Measurements from ENCODE around the gene KIF12. TPM values are rescaled to one million over a fixed set of nuclear protein-coding genes. Genes with fewer than 3 reads are reported as not detected.

KIF12 gene
- total and polyA plus RNA-seq, 2 donors (not counting 1 experiment from before 2014, with no cell fraction given): not detected

DNA sequence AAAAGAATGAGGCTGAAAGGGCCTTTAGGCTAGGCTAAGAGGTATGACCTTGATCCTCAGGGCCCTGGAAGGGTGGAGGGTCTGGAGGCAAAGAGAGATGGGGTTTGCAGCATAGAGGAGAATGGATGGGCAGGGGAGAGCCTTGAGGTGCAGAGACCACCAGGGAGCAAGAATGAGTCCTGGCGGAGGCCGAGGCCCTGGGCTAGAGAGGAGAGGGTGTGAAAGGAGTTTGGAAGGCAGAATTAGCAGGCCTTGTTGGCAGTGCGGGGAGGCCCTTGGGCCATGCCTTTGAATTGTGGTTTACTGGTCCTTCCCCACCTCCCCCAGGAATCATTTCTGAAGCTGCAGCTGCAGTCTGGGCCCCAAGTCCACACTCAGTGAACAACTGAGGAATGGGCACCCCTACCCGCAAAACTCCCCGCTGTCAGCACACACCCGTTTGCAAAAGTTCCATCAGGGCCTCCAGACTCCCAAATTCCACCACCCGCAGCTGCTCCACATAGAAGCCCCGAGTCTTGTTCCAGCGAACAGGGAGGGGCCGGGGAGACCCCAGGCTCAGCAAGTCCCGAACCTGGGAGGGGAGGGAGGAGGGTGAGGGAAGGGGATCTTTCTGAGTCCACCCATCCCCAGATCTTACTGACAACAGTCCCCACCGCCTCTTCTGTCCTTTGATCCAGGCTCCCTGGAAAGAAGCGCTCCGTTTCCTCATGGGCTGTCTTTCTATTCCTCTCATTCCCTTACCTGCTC, 2.1 kb downstream of the KIF12 start:
- Histone ChIP-seq H3K9ac (ENCODE audit: insufficient read depth, low read length) (no peak overlapping the region), H3K4me1 (ENCODE audit: control insufficient read depth, extremely low read depth, insufficient read depth, low read length) (no peaks in the 10 kb centered on the region), H4K20me1 (ENCODE audit: control insufficient read depth, extremely low read depth, insufficient read depth, low read length) (no peaks in the 10 kb centered on the region), H2AFZ (ENCODE audit: low read length) (no peak overlapping the region), H3K27ac (ENCODE audit: insufficient read depth, low read length) (no peak overlapping the region), H3K79me2 (ENCODE audit: control insufficient read depth, insufficient read depth, low read length) (no peaks in the 10 kb centered on the region), H3K4me2 (ENCODE audit: extremely low read depth, insufficient read depth, low read length) (no peak overlapping the region), H3K27me3 (ENCODE audit: control insufficient read depth, insufficient read depth, low read length) (peaks cover 25% of the 10 kb centered on the region), H3K4me3 (replicated peaks in 1 of 4; ENCODE audit: control extremely low read depth in 1 of 4, insufficient read depth in 1 of 4, low read depth in 3 of 4, low read length in 4 of 4) (no peak overlapping the region), H3K36me3 (ENCODE audit: control insufficient read depth, insufficient read depth, low read length) (no peaks in the 10 kb centered on the region), H3K9me3 (ENCODE audit: control insufficient read depth, insufficient read depth, low read depth, low read length) (no peaks in the 10 kb centered on the region)
- TF ChIP-seq, protein P1, sequence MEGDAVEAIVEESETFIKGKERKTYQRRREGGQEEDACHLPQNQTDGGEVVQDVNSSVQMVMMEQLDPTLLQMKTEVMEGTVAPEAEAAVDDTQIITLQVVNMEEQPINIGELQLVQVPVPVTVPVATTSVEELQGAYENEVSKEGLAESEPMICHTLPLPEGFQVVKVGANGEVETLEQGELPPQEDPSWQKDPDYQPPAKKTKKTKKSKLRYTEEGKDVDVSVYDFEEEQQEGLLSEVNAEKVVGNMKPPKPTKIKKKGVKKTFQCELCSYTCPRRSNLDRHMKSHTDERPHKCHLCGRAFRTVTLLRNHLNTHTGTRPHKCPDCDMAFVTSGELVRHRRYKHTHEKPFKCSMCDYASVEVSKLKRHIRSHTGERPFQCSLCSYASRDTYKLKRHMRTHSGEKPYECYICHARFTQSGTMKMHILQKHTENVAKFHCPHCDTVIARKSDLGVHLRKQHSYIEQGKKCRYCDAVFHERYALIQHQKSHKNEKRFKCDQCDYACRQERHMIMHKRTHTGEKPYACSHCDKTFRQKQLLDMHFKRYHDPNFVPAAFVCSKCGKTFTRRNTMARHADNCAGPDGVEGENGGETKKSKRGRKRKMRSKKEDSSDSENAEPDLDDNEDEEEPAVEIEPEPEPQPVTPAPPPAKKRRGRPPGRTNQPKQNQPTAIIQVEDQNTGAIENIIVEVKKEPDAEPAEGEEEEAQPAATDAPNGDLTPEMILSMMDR (conservative IDR thresholded peaks at IDR 0.05 in 1 of 2, IDR thresholded peaks at IDR 0.05 in 1 of 2; ENCODE audit: low read depth in 1 of 2, low read length in 2 of 2): no peak
- no peak for TF ChIP-seq EZH2 (IDR thresholded peaks at IDR 0.05; ENCODE audit: low read length, missing control alignments)
- no peak for DNase-seq (ENCODE audit: low read depth in 2 of 2)

DNA sequence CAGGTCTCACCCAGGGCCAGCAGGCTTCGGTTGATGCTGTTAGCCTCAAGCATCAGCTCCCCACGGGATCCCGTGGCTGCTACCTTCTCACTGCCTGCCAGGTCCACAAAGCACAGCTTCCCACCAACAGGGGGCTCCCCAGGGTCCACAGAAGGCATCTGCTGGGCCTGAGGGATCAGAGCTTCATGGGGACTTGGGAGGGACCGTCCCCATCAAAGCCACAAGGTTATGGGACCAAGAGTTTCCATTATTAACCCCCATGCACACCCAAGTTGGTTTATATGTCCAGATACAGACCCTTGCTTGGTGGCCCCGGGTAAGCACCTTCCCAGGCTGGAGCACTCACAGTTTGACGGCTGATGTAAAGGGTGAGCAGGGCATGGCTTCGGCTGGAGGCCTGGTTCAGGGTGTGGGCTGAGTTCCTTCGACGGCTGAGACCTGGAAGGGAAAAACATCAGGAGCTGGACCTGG, 3.0 kb downstream of the KIF12 start:
- Histone ChIP-seq H3K4me1 (ENCODE audit: control insufficient read depth, extremely low read depth, insufficient read depth, low read length) (no peaks in the 10 kb centered on the region), H3K4me3 (replicated peaks in 1 of 4; ENCODE audit: control extremely low read depth in 1 of 4, insufficient read depth in 1 of 4, low read depth in 3 of 4, low read length in 4 of 4) (no peak overlapping the region), H3K9me3 (ENCODE audit: control insufficient read depth, insufficient read depth, low read depth, low read length) (no peaks in the 10 kb centered on the region), H3K27me3 (ENCODE audit: control insufficient read depth, insufficient read depth, low read length) (peaks cover 25% of the 10 kb centered on the region), H3K4me2 (ENCODE audit: extremely low read depth, insufficient read depth, low read length) (no peak overlapping the region), H3K36me3 (ENCODE audit: control insufficient read depth, insufficient read depth, low read length) (no peaks in the 10 kb centered on the region), H3K79me2 (ENCODE audit: control insufficient read depth, insufficient read depth, low read length) (no peaks in the 10 kb centered on the region), H2AFZ (ENCODE audit: low read length) (no peak overlapping the region), H4K20me1 (ENCODE audit: control insufficient read depth, extremely low read depth, insufficient read depth, low read length) (no peaks in the 10 kb centered on the region), H3K27ac (ENCODE audit: insufficient read depth, low read length) (no peak overlapping the region), H3K9ac (ENCODE audit: insufficient read depth, low read length) (no peak overlapping the region)
- no peak for TF ChIP-seq EZH2 (IDR thresholded peaks at IDR 0.05; ENCODE audit: low read length, missing control alignments)
- TF ChIP-seq, protein P1 (conservative IDR thresholded peaks at IDR 0.05 in 1 of 2, IDR thresholded peaks at IDR 0.05 in 1 of 2; ENCODE audit: low read depth in 1 of 2, low read length in 2 of 2): no peak
- no peak for DNase-seq (ENCODE audit: low read depth in 2 of 2)

DNA sequence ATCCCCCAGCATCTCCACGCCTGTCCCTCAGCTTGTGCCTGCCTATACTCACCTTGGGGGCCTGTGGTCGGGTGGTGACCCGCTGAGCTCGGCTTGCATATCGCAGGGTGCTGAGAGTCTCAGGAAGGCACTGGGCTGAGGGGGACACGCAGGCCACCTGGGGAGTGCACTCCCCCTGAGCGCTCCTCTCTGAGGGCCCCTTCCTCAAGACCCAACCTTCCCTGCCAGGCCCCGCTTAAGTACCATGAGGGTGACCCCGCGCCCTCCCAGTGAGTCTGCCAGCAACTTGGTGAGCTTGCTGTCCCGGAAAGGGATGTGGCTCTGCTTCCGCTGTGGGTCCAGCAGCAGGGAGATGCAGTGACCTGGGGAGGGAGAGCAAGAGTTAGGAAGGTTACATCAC, 4.1 kb downstream of the KIF12 start:
- H3K4me3 ChIP-seq (replicated peaks in 1 of 4; ENCODE audit: control extremely low read depth in 1 of 4, insufficient read depth in 1 of 4, low read depth in 3 of 4, low read length in 4 of 4): no peak overlapping the region
- no peaks in the 10 kb centered on the region for H4K20me1 ChIP-seq (ENCODE audit: control insufficient read depth, extremely low read depth, insufficient read depth, low read length)
- H3K4me1 ChIP-seq (ENCODE audit: control insufficient read depth, extremely low read depth, insufficient read depth, low read length): no peaks in the 10 kb centered on the region
- TF ChIP-seq, protein P1 (conservative IDR thresholded peaks at IDR 0.05 in 1 of 2, IDR thresholded peaks at IDR 0.05 in 1 of 2; ENCODE audit: low read depth in 1 of 2, low read length in 2 of 2): no peak
- TF ChIP-seq EZH2 (IDR thresholded peaks at IDR 0.05; ENCODE audit: low read length, missing control alignments): no peak
- H3K36me3 ChIP-seq (ENCODE audit: control insufficient read depth, insufficient read depth, low read length): no peaks in the 10 kb centered on the region
- H2AFZ ChIP-seq (ENCODE audit: low read length): no peak overlapping the region
- H3K79me2 ChIP-seq (ENCODE audit: control insufficient read depth, insufficient read depth, low read length): no peaks in the 10 kb centered on the region
- H3K27ac ChIP-seq (ENCODE audit: insufficient read depth, low read length): no peak overlapping the region
- H3K9ac ChIP-seq (ENCODE audit: insufficient read depth, low read length): no peak overlapping the region
- peaks cover 18% of the 10 kb centered on the region for H3K27me3 ChIP-seq (ENCODE audit: control insufficient read depth, insufficient read depth, low read length)
- no peak for DNase-seq (ENCODE audit: low read depth in 2 of 2)
- H3K4me2 ChIP-seq (ENCODE audit: extremely low read depth, insufficient read depth, low read length): no peak overlapping the region
- H3K9me3 ChIP-seq (ENCODE audit: control insufficient read depth, insufficient read depth, low read depth, low read length): no peaks in the 10 kb centered on the region

All from fibroblast of lung (primary cell).